ENCODE data around the gene EMC8.

The EMC8 gene

DNA sequence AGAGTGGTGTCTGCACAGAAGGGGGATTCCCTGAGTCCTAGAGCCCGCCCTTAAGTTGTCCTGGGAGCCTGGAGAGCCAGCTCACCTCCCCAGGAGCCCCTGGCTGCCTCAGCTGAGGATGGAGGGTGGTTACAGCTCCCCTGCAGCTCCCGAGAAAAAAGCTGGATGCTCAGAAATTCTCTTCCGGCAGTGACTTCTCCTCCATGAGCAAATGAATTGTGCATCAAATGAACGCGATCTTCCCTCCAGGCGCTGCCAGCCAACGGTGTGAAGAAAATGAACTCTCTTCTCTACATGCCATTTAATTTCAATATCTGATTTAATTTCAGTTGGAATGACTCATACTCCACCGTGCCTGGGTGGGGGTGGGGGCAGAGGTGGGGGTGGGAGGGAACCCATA, 34.1 kb downstream of the EMC8 start:
- no peaks in the 10 kb centered on the region for H3K36me3 ChIP-seq (ENCODE audit: low read length)
- H3K27ac ChIP-seq (ENCODE audit: low read depth, low read length) = no peak overlapping the region
- H3F3A ChIP-seq (ENCODE audit: insufficient read depth) = no peaks in the 10 kb centered on the region
- no peak for TF ChIP-seq EZH2phosphoT487 (conservative IDR thresholded peaks at IDR 0.05; ENCODE audit: low read length)
- TF ChIP-seq, protein P1, sequence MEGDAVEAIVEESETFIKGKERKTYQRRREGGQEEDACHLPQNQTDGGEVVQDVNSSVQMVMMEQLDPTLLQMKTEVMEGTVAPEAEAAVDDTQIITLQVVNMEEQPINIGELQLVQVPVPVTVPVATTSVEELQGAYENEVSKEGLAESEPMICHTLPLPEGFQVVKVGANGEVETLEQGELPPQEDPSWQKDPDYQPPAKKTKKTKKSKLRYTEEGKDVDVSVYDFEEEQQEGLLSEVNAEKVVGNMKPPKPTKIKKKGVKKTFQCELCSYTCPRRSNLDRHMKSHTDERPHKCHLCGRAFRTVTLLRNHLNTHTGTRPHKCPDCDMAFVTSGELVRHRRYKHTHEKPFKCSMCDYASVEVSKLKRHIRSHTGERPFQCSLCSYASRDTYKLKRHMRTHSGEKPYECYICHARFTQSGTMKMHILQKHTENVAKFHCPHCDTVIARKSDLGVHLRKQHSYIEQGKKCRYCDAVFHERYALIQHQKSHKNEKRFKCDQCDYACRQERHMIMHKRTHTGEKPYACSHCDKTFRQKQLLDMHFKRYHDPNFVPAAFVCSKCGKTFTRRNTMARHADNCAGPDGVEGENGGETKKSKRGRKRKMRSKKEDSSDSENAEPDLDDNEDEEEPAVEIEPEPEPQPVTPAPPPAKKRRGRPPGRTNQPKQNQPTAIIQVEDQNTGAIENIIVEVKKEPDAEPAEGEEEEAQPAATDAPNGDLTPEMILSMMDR (IDR thresholded peaks at IDR 0.05; ENCODE audit: insufficient read depth, low read length, poor library complexity, severe bottlenecking) = no peak
- H3K79me2 ChIP-seq (ENCODE audit: insufficient read depth, low read length) = no peaks in the 10 kb centered on the region
- no peak overlapping the region for H3K4me3 ChIP-seq (ENCODE audit: insufficient read depth, low read length, poor library complexity, severe bottlenecking)
- H3K27me3 ChIP-seq (ENCODE audit: low read length) = no peaks in the 10 kb centered on the region
- H2AFZ ChIP-seq (ENCODE audit: low read depth, low read length, severe bottlenecking) = no peak overlapping the region
- no peaks in the 10 kb centered on the region for H3K9me2 ChIP-seq (replicated peaks; ENCODE audit: insufficient read depth, low read length)
- H4K20me1 ChIP-seq (ENCODE audit: low read depth, low read length) = no peaks in the 10 kb centered on the region
- H3K9ac ChIP-seq (ENCODE audit: low read length) = no peak overlapping the region
- H3K9me3 ChIP-seq (ENCODE audit: insufficient read depth, low read length) = no peaks in the 10 kb centered on the region
- H3K4me2 ChIP-seq (ENCODE audit: low read depth, low read length, poor library complexity, severe bottlenecking) = no peak overlapping the region

DNA sequence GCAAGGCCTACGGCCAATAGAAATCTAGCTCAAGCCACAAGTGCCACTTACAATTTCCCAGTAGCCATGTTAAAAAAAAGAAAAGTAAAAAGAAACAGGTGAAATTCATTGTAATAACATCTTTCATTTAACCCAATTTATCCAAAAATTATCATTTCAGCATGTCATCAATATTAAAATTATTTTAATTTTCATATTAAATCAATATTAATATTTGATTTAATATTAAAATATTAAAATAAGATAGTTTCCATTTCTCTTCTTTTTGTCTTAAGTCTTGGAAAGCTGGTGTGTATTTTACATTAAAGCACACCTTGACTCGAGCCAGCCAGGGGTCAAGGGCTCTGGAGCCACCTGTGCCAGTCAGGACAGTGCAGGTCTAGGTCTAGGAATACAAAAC, 35.7 kb downstream of the EMC8 start:
- Histone ChIP-seq H3K27ac (ENCODE audit: low read depth, low read length) (no peak overlapping the region), H3K9me2 (replicated peaks; ENCODE audit: insufficient read depth, low read length) (no peaks in the 10 kb centered on the region), H4K20me1 (ENCODE audit: low read depth, low read length) (no peaks in the 10 kb centered on the region), H3K9me3 (ENCODE audit: insufficient read depth, low read length) (no peaks in the 10 kb centered on the region), H3K79me2 (ENCODE audit: insufficient read depth, low read length) (no peaks in the 10 kb centered on the region), H3F3A (ENCODE audit: insufficient read depth) (no peaks in the 10 kb centered on the region), H3K36me3 (ENCODE audit: low read length) (no peaks in the 10 kb centered on the region), H3K27me3 (ENCODE audit: low read length) (no peaks in the 10 kb centered on the region), H3K4me2 (ENCODE audit: low read depth, low read length, poor library complexity, severe bottlenecking) (no peak overlapping the region), H3K9ac (ENCODE audit: low read length) (no peak overlapping the region), H2AFZ (ENCODE audit: low read depth, low read length, severe bottlenecking) (no peak overlapping the region), H3K4me3 (ENCODE audit: insufficient read depth, low read length, poor library complexity, severe bottlenecking) (no peak overlapping the region)
- TF ChIP-seq, protein P1 (IDR thresholded peaks at IDR 0.05; ENCODE audit: insufficient read depth, low read length, poor library complexity, severe bottlenecking) = no peak
- no peak for TF ChIP-seq EZH2phosphoT487 (conservative IDR thresholded peaks at IDR 0.05; ENCODE audit: low read length)

DNA sequence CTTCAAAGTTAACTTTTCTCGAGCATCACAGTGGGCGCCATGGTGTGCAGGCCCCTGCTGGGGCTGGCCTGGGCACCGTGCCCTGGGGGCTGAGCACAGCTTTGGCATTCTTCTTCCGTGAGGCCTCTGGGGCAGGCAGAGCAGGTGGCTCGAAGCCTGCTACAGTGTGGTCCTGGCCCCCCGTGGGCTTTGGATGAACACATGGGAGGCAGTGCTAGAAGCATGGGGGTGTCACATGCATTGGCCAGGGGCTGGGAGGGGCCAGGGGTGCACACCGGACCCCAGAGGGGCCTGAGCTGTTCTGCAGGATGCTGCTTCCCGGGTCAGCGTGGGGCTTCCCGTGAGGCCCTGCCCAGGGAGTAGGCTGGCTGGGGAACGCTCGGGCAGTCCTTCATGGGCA, 36.4 kb downstream of the EMC8 start:
- no peak for TF ChIP-seq EZH2phosphoT487 (conservative IDR thresholded peaks at IDR 0.05; ENCODE audit: low read length)
- TF ChIP-seq, protein P1 (IDR thresholded peaks at IDR 0.05; ENCODE audit: insufficient read depth, low read length, poor library complexity, severe bottlenecking) = no peak
- Histone ChIP-seq H3K4me3 (ENCODE audit: insufficient read depth, low read length, poor library complexity, severe bottlenecking) (no peak overlapping the region), H3K4me2 (ENCODE audit: low read depth, low read length, poor library complexity, severe bottlenecking) (no peak overlapping the region), H3K9ac (ENCODE audit: low read length) (no peak overlapping the region), H3K79me2 (ENCODE audit: insufficient read depth, low read length) (no peaks in the 10 kb centered on the region), H3K27me3 (ENCODE audit: low read length) (no peaks in the 10 kb centered on the region), H3K9me2 (replicated peaks; ENCODE audit: insufficient read depth, low read length) (no peaks in the 10 kb centered on the region), H3K27ac (ENCODE audit: low read depth, low read length) (no peak overlapping the region), H3F3A (ENCODE audit: insufficient read depth) (no peaks in the 10 kb centered on the region), H3K36me3 (ENCODE audit: low read length) (no peaks in the 10 kb centered on the region), H3K9me3 (ENCODE audit: insufficient read depth, low read length) (no peaks in the 10 kb centered on the region), H4K20me1 (ENCODE audit: low read depth, low read length) (no peaks in the 10 kb centered on the region), H2AFZ (ENCODE audit: low read depth, low read length, severe bottlenecking) (no peak overlapping the region)
